Fibroblast of peridontal ligament (primary cell): Measurements from ENCODE around the gene KARS1.

Source experiments
- DNase-seq: peaks from one replicate; pipeline ENCODE4 v3.0.0-alpha.2; 2010; ENCODE audit errors: extremely low read depth

Gene KARS1

DNA sequence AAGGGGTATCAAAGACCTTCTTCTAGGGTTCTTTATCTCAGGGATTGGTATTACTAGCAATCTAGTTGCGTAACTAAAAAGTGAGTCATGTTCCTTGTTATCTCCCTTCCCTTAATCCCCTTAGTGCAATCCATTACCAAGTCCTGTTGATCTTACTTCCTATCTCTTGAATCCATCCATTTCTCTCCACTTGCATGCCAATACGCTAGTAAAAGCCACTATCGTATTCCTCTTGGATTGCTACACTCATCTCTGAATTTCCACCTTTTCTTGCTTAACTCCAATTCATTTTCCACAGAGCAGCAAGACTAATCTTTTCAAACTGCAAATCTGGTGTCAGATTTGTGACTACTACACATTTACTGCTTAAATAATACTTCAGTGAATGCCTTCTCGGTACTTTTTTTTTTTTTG, 22.5 kb downstream of the KARS1 start:
- peak; percentile 23 for DNase-seq

GRCh38 chr16:75622761-75623605, 24.5 kb downstream of the KARS1 start, which contains the start of gene ADAT1:
TSS of gene ADAT1 (minus strand) at chr16:75623281. CDS start at chr16:75620799, 2,482 bp downstream.
- peak; percentile 98 for DNase-seq

GRCh38 chr16:75621170-75621477, 26.3 kb downstream of the KARS1 start:
- peak; percentile 64 for DNase-seq

GRCh38 chr16:75620326-75621169, 26.9 kb downstream of the KARS1 start:
- no peak for DNase-seq

DNA sequence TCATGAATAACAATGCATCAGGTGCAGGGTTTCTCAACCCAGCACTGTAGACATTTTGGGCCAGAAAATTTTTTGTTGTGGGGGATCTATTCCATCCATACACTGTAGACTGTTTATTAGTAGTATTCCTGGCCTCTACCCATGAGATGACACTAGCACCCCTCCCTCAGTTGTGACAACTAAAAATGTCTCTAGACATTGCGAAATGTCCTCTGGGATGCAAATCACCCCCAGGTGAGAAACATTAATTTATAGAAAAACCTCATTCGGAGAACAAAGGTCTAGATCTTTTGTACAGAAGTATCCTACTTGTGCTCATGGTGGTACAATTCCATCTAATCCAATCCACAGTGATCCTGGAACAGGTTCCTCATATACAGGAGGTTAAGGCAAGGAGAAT, 28.7 kb downstream of the KARS1 start:
- no peak for DNase-seq

- DNase-seq = no peak
These were observed 30.3 kb downstream of the KARS1 start for GRCh38 chr16:75617121-75617520.

DNA sequence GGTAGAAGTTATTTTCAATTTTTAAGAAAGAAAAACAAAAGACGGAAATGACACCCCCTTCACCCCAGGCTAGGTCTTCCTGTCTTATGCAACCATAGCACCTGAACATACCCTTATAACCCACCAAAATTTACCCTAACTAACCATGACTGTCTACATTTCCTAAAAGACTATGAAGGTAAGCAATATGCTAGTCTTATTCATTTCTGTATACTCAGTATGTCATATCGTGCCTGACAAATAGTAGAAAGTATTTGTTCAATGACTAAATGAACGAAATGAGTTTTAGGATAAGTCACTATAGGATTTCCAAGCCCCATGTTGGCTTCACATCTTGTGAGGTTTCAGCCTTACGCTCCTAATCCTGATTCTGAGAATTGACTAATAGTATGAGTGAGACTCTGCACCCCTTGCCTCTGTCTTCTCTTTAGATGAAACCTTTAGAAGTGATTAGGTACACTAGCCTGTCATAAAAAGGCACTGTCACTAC, 30.9 kb downstream of the KARS1 start:
- DNase-seq = no peak

DNA sequence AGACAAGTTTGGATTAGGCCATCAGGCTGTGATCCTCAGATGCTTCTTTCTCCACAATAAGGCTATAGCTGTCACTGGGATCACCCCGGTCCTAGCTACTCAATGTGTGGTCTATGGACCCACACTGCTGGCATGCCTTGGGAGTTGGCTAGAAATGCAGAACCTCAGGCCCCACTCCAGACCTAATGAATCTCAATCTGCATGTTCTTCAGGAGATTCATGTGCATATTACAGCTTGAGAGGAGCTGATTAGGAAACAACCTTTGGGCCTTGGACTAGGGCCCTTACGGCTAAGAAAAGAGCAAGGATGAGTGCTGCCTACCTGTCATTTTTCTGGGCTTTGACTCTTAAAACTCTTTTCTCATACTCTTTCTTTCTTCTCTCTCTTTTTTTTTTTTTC, 31.8 kb downstream of the KARS1 start:
- DNase-seq = no peak

GRCh38 chr16:75614066-75614897, 33.2 kb downstream of the KARS1 start:
- no peak for DNase-seq

- no peak for DNase-seq
These were observed 41.0 kb downstream of the KARS1 start for GRCh38 chr16:75606507-75606906.

- DNase-seq = no peak
These were observed 44.2 kb downstream of the KARS1 start for GRCh38 chr16:75603241-75603640.

GRCh38 chr16:75599452-75600277, 47.8 kb downstream of the KARS1 start:
- DNase-seq = no peak

- peak; percentile 70 for DNase-seq
These were observed 53.3 kb downstream of the KARS1 start for GRCh38 chr16:75593825-75594820.

- no peak for DNase-seq
These were observed 54.2 kb downstream of the KARS1 start for GRCh38 chr16:75593308-75593707.

DNA sequence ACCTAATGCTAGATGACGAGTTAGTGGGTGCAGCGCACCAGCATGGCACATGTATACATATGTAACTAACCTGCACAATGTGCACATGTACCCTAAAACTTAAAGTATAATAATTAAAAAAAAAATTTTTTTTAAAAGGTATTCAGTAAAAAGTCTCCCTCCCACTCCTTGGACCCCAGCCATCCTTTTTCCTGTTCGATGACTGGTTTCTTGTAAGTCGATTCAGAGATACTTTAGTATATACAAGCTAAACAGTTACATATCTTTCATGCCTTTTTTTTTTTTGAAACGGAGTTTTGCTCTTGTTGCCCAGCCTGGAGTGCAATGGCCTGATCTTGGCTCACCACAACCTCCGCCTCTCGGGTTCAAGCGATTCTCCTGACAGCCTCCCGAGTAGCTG, 55.5 kb downstream of the KARS1 start:
- DNase-seq = peak; percentile 34

- peak; percentile 87 for DNase-seq
These were observed 56.3 kb downstream of the KARS1 start for GRCh38 chr16:75590920-75591843.

DNA sequence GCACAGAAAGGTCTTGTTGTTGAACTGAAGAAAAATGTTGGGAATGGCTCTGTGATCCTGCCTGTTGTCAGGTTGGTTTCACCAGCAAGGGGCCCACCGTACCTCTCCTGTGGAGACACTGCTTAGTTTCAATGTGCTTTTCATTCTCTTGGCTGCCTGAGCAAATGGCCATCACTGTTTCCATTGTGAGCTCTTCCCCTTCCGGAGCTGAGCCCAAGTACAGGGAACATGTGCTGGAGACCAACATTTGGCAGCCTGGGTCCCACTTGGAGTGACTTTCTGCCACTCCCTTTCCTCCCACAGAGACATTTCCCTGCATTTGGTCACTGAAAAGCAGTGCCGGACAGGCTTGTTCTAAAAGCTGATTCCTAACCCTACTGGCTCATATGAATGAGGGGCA, 58.2 kb downstream of the KARS1 start:
- DNase-seq = no peak

- DNase-seq = no peak
These were observed 58.7 kb downstream of the KARS1 start for GRCh38 chr16:75588716-75589115.

DNA sequence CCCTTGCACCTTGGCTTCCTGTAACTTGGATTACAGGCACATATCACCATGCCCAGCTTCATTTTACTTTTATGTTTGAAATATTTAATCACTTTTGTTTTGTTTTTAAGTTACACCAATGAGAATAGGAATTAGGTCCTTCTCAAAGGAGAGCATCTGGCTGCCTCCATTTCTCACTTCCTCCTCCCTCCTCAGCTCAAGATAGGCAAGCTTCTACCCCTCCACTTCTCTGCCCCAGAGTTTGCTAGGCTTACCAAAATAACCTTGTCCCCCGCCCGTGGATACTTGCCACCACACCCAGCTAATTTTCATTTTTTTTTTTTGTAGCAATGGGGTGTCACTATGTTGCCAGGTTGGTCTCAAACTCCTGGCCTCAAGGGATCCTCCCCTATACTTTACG, 63.4 kb downstream of the KARS1 start:
- no peak for DNase-seq
